Measurements from ENCODE around the gene TNIK. TPM values are rescaled to one million over a fixed set of nuclear protein-coding genes. Genes with fewer than 3 reads are reported as not detected.
"Not testable (repeated sequence)": the region's sequence is repeated elsewhere in the genome, so short reads cannot be mapped to it uniquely, and the experiment has no call there.

Gene TNIK
- total RNA-seq, 3 donors from 2014 or later: 7.4 to 17.6 (median 10.2) TPM

DNA sequence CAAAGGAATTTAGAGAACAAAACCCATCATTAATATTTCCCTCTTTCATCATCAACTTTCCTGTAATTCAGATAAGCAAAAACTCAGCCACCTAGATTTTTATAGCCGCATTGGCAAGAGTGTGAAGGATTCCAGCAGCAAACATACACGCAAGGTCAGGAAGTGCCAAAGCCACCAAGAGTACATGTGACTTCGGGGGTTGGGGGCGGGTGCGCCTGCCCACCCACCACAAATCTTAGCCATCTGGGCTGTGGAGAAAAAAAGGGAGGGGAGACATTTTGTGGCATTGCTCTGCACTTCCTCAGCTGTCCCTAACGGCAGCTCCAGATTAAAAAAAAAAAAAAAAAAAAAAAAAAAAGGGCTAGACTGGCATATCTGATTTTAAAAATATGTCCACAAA lies 148.4 kb downstream of the TNIK start:
- no peaks in the 10 kb centered on the region for H3K27me3 ChIP-seq
- no peak overlapping the region for H3K27ac ChIP-seq
- H3K4me1 ChIP-seq: no peaks in the 10 kb centered on the region
- DNase-seq (ENCODE audit: low spot score in 2 of 2): no peak
- TF ChIP-seq POLR2A (IDR thresholded peaks at IDR 0.05) (no peak), POLR2AphosphoS5 (IDR thresholded peaks at IDR 0.05) (no peak)
- TF ChIP-seq, protein P1, sequence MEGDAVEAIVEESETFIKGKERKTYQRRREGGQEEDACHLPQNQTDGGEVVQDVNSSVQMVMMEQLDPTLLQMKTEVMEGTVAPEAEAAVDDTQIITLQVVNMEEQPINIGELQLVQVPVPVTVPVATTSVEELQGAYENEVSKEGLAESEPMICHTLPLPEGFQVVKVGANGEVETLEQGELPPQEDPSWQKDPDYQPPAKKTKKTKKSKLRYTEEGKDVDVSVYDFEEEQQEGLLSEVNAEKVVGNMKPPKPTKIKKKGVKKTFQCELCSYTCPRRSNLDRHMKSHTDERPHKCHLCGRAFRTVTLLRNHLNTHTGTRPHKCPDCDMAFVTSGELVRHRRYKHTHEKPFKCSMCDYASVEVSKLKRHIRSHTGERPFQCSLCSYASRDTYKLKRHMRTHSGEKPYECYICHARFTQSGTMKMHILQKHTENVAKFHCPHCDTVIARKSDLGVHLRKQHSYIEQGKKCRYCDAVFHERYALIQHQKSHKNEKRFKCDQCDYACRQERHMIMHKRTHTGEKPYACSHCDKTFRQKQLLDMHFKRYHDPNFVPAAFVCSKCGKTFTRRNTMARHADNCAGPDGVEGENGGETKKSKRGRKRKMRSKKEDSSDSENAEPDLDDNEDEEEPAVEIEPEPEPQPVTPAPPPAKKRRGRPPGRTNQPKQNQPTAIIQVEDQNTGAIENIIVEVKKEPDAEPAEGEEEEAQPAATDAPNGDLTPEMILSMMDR (IDR thresholded peaks at IDR 0.05): no peak
- H3K9me3 ChIP-seq: no peaks in the 10 kb centered on the region
- no peaks in the 10 kb centered on the region for H3K36me3 ChIP-seq
- no peak overlapping the region for H3K4me3 ChIP-seq
- intact Hi-C loops (cut with DNase I; ENCODE audit: low total_unique reads): no loop called here

DNA sequence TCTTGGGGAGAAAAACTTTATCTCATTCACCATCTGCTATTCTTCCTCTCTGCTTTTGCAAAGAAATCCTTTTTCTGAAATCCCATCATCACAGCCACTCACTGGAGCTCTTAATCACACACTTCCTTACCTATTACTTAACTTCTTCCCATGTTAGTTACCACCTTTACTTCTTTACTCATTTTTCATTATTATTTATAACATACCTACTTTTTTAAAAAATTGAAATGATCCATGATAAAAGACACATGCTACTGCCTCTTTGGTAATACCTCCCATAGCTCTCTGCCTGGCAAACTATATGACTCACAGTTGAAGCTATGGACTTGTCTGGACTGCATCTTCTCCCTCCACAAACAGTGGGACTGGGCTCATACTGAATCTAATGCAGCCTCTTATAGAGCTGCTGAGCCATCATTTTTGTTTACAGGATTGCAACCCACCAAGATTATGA lies 150.3 kb downstream of the TNIK start:
- Histone ChIP-seq H3K27me3 (no peaks in the 10 kb centered on the region), H3K36me3 (no peaks in the 10 kb centered on the region), H3K4me1 (no peaks in the 10 kb centered on the region), H3K9me3 (no peaks in the 10 kb centered on the region), H3K27ac (no peak overlapping the region), H3K4me3 (no peak overlapping the region)
- TF ChIP-seq, protein P1 (IDR thresholded peaks at IDR 0.05): no peak
- TF ChIP-seq POLR2A (IDR thresholded peaks at IDR 0.05): no peak
- TF ChIP-seq POLR2AphosphoS5 (IDR thresholded peaks at IDR 0.05): no peak
- intact Hi-C loops (cut with DNase I; ENCODE audit: low total_unique reads): no loop called here
- no peak for DNase-seq (ENCODE audit: low spot score in 2 of 2)

DNA sequence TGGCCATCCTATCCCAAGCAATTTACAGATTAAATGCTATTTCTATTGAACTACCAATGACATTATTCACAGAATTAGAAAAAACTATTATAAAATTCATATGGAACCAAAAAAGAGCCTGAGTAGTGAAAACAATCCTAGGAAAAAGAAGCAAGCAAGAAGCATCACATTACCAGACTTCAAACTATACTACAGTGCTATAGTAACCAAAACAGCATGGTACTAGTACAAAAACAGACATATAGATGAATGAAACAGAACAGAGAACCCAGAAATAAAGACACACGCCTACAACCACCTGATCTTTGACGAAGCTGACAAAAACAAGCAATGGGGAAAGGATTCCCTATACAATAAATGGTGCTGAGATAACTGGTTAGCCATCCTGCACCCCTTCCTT lies 152.2 kb downstream of the TNIK start:
- H3K9me3 ChIP-seq: no peaks in the 10 kb centered on the region
- H3K36me3 ChIP-seq: no peaks in the 10 kb centered on the region
- H3K4me3 ChIP-seq: no peak overlapping the region
- H3K27me3 ChIP-seq: no peaks in the 10 kb centered on the region
- no peak for DNase-seq (ENCODE audit: low spot score in 2 of 2)
- H3K27ac ChIP-seq: no peak overlapping the region
- no peaks in the 10 kb centered on the region for H3K4me1 ChIP-seq
- intact Hi-C loops (cut with DNase I; ENCODE audit: low total_unique reads): no loop called here
- TF ChIP-seq POLR2A (IDR thresholded peaks at IDR 0.05): no peak
- TF ChIP-seq, protein P1 (IDR thresholded peaks at IDR 0.05): no peak
- no peak for TF ChIP-seq POLR2AphosphoS5 (IDR thresholded peaks at IDR 0.05)

DNA sequence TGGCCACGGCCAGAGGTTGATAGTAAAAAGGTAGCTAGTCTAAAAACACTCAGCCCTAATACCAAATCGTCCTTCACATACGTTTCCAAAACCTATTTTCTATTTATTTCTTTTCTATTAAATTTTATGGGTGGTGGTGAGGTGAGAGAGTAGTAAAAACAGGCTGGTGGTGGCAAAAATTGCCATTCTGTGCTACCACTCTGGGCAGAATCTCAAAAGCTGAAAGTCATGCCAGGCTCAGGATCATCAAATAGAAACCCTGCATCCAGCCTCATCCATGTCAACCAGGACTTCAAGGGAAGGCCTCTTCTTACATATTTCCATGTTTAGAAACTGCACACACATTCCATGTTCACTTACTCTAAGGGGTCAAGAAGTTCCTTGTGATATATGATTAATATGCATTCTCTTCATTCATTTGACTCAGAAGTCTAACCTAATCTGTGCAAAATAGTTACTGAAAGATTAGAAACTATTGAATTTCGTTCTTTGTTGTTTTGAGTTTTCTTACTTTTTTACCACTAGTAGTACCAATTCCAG lies 153.1 kb downstream of the TNIK start:
- intact Hi-C loops (cut with DNase I; ENCODE audit: low total_unique reads): no loop called here
- Histone ChIP-seq H3K27me3 (no peaks in the 10 kb centered on the region), H3K4me3 (no peak overlapping the region), H3K4me1 (no peaks in the 10 kb centered on the region), H3K9me3 (no peaks in the 10 kb centered on the region), H3K36me3 (no peaks in the 10 kb centered on the region), H3K27ac (peak overlapping the region; percentile 56 to 67)
- no peak for DNase-seq (ENCODE audit: low spot score in 2 of 2)
- TF ChIP-seq POLR2A (IDR thresholded peaks at IDR 0.05): no peak
- TF ChIP-seq POLR2AphosphoS5 (IDR thresholded peaks at IDR 0.05): no peak
- TF ChIP-seq, protein P1 (IDR thresholded peaks at IDR 0.05): no peak

DNA sequence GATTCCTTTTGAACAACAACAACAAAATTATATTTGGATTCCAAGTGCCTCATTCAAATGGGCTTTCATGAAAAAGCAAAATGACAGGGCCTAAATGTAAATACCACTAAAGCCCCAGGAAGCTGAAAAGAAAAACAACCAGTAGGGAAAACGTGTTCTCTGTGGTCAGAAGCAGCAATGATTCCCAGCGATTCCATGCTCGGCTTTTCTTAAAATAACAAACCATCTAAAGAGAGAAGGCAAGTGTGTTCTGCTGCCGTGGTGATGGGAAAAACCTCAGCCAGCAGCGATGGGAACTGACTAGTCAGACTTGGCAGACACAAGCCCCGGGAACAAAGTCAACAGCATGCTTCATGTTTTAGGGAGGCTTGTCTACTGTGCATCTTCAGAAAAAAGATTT lies 153.6 kb downstream of the TNIK start:
- Histone ChIP-seq H3K36me3 (no peaks in the 10 kb centered on the region), H3K4me3 (peak overlapping the region in 1 of 3 donors; percentile 9), H3K9me3 (no peaks in the 10 kb centered on the region), H3K27me3 (no peaks in the 10 kb centered on the region), H3K27ac (peak overlapping the region; percentile 56 to 67), H3K4me1 (no peaks in the 10 kb centered on the region)
- peak in 1 of 2 donors; percentile 62 for DNase-seq (ENCODE audit: low spot score in 2 of 2)
- no peak for TF ChIP-seq POLR2AphosphoS5 (IDR thresholded peaks at IDR 0.05)
- TF ChIP-seq, protein P1 (IDR thresholded peaks at IDR 0.05): no peak
- TF ChIP-seq POLR2A (IDR thresholded peaks at IDR 0.05): no peak
- intact Hi-C loops (cut with DNase I; ENCODE audit: low total_unique reads): no loop called here

DNA sequence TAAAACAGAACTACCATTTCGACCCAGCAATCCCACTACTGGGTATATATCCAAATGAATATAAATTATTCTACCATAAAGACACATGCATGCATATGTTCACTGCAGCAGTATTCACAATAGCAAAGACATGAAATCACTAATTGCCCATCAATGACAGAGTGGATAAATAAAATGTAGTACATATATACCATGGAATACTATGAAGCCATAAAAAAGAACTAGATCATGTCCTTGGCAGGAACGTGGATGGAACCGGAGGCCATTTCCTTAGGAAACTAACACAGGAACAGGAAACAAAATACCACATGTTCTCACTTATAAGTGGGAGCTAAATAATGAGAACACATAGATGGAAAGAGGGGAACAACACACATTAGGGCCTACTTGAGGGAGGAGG lies 154.4 kb downstream of the TNIK start:
- intact Hi-C loops (cut with DNase I; ENCODE audit: low total_unique reads); H3K4me3 ChIP-seq; H3K27me3 ChIP-seq; DNase-seq (ENCODE audit: low spot score in 2 of 2); H3K4me1 ChIP-seq; H3K36me3 ChIP-seq; H3K9me3 ChIP-seq: not testable (repeated sequence)
- H3K27ac ChIP-seq: peak overlapping the region in 1 of 2 donors; percentile 67

DNA sequence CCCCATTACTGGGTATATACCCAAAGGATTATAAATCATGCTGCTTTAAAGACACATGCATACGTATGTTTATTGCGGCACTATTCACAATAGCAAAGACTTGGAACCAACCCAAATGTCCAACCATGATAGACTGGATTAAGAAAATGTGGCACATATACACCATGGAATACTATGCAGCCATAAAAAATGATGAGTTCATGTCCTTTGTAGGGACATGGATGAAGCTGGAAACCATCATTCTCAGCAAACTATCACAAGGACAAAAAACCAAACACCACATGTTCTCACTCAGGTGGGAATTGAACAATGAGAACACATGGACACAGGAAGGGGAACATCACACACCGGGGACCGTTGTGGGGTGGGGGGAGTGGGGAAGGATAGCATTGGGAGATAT lies 155.7 kb downstream of the TNIK start:
- H3K27me3 ChIP-seq; H3K27ac ChIP-seq; DNase-seq (ENCODE audit: low spot score in 2 of 2); H3K36me3 ChIP-seq; H3K4me3 ChIP-seq; H3K9me3 ChIP-seq; intact Hi-C loops (cut with DNase I; ENCODE audit: low total_unique reads); H3K4me1 ChIP-seq: not testable (repeated sequence)

DNA sequence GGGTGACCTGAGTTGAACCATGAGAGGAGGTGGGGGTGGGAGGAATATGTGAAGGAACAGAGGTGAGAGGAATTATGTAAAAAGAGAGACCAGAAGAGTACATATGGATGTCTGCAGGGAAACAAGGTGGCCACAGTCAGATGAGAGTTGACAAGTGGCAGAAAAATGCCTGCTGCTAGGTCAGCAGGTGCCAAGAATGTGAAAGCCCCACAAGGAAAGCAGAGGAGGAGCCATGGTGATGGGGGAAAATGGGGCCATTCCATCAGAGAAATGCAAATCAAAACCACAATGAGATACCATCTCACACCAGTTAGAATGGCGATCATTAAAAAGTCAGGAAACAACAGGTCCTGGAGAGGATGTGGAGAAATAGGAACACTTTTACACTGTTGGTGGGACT lies 156.2 kb downstream of the TNIK start:
- H3K4me3 ChIP-seq; intact Hi-C loops (cut with DNase I; ENCODE audit: low total_unique reads); DNase-seq (ENCODE audit: low spot score in 2 of 2); H3K27me3 ChIP-seq; H3K9me3 ChIP-seq; H3K36me3 ChIP-seq; H3K27ac ChIP-seq; H3K4me1 ChIP-seq: not testable (repeated sequence)

Data from breast epithelium (tissue), 4 donors.